ENCODE measurements around the gene UFD1.

UFD1 gene

GRCh38 chr22:19515654-19516377, 36.8 kb upstream of the UFD1 start:
- no peak for DNase-seq

DNA sequence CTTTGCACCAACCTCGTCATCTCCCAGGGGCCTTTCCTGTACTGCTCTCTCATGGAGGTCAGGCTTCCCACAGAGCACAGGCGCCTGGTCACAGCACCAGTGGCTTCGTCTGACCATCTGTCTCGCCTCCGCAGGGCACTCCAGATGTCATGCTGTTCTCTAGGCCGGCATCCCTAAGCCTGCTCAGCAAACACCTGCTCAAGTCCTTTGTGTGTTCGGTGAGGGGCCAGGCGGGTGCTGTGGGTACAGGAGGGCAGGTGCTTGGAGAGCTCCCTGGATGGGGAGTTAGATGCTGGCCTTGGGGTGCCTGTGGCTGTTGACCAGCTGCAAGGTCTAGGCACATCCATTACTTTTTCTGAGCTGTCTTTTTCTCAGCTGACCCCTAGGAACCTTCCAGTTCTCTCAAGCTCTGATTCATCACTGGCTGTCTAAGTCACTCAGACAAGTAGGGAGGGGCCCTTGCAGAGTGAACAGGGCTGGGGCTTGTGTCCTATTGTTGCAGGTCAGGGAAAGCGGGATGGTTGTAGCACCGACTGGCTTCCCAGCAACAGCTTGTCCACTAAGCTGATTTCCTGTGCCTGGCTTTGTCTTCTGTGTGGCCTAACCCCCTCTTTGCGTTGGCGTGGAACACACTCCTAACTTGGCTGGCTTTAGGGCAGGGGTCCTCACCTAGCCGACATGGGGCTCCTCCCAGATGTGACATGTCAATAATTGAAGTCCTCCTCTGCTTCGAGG, 36.0 kb upstream of the UFD1 start:
- no peak for DNase-seq

DNA sequence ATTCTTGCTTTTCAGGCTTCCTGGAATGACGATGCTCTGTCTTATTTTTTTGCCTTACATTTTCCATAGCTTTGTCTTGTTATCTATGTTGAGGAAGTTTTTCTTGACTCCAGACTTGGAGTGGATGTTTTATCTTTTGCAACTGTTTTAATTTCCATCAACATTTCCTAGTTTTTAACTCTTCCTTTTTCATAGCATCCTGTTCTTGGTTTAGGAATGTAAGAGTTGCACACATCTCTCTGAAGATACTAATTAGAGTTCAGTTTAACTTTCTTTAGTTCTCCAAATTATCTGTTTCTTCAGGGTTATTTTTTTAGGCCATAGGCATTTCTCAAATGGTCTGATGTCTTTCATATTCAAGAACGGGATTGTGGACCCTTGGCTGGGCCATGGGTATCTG, 34.8 kb upstream of the UFD1 start:
- DNase-seq = no peak

DNA sequence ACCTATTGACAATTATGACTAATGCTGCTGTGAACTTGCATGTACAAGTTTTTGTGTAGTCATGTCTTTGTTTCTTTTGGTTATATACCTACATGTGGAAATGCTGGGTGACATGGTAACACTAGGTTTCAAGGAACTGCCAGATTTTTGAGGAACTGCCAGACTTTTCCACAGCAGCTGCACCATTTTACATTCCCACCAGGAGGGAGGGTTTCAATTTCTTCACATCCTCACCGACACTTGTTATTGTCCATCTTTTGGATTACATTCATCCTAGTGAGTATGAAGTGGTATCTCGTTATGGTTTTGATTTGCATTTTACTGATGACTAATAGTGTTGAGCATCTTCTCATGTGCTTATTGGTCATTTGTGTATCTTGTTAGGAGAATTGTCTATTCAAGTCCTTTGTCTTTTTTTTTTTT, 31.9 kb upstream of the UFD1 start:
- no peak for DNase-seq

DNA sequence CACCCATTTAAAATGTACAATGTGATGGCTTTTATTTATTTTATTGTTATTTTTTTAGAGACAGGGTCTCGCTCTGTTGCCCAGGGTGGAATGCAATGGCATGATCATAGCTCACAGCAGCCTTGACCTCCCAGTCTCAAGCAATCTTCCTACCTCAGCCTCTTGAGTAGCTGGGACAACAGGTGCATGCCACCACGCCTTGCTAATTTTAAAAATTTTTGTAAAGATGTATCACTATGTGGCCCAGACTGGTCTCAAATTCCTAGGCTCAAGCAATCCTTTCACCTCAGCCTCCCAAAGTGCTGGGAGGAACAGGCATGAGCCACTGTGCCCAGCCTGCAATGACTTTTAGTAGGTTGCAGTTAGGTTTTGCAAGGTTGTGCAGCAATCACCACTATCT, 30.9 kb upstream of the UFD1 start:
- DNase-seq = no peak

DNA sequence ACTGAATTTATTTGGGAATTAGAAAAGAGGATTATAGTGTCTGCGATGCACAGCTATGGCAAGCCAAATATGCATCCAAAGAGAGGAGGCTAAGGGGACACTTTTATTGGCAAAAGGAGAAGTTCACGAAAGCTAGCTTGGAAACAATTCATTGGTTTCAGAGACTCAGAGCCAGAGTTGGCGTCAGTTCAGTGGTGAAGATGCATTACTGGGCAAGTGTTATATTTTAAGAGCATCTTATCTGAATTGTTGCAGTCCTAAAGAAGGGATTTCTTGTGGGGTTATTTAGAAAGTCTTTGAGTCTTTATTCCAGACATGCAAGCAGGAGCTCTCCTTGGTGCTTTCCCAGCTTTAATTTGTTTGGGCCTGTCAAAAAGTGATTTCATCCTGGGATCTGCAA, 30.2 kb upstream of the UFD1 start:
- no peak for DNase-seq

GRCh38 chr22:19508024-19508776, 29.2 kb upstream of the UFD1 start:
- no peak for DNase-seq

GRCh38 chr22:19507534-19507861, 28.5 kb upstream of the UFD1 start:
- DNase-seq = no peak

GRCh38 chr22:19506212-19506611, 27.2 kb upstream of the UFD1 start:
- no peak for DNase-seq

GRCh38 chr22:19505735-19506126, 26.7 kb upstream of the UFD1 start:
- DNase-seq = no peak

GRCh38 chr22:19504900-19505734, 26.1 kb upstream of the UFD1 start:
- no peak for DNase-seq

DNA sequence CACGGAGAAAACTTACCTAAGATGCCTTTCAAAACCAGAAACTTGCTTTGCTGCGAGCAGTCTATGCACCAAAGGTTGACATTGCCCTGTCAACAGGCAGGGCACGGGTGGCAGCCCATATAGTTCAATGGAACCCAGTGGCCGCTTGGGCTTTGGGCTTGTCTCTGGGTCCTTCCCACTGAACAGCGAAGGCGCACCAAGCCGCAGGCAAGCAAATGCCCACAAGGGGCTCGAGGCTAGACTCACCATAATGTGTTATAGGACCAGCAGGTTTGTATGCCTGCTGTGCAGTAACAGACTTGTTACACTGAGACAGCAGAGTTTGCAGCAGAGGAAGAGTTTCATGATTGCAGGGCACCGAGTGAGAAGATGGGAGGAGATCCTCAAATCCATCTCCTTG, 24.9 kb upstream of the UFD1 start:
- no peak for DNase-seq

- no peak for DNase-seq
Measured at GRCh38 chr22:19503367-19503766, 24.4 kb upstream of the UFD1 start.

DNA sequence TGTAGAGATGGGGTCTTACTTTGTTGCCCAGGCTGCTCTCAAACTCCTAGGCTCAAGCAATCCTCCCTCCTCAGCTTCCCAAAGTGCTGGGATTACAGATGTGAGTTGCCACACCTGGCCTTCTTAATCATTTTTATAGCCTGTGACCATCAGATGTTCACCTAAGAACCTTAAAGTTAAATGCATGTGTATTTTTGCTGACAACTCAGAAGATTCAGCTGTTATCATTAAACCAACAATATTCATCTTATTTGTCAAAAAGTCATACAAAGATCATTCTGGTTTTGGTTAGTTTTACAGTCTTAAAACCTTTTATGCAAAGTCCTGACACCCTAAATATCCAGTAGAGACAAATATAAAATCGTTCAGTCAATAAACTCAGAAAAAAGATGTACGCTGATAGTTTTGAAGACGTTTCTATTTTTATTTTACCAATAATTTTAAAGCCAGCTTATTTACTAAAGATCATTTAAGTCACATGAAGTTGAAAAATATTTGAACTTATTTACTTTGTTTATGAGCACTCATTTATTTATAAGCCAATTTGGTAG, 23.0 kb upstream of the UFD1 start:
- DNase-seq = no peak

- DNase-seq = no peak
Measured at GRCh38 chr22:19499880-19500242, 20.9 kb upstream of the UFD1 start.

- no peak for DNase-seq
Measured at GRCh38 chr22:19499236-19499879, 20.4 kb upstream of the UFD1 start.

DNA sequence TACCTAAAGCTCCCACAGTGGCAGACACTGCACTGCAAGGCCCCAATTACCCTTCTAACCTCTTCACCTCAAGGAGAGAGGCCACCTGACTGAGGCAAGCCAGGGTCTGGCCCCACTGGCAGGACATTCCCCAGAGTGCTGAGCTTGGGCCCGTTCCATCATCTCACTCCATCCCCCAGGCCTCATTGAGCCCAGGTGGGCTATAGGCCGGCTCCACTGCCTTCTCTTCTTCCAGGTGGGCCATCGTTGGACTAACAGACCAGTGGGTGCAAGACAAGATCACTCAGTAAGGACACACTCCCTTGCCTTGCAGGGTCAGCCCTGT, 19.8 kb upstream of the UFD1 start:
- DNase-seq = no peak

DNA sequence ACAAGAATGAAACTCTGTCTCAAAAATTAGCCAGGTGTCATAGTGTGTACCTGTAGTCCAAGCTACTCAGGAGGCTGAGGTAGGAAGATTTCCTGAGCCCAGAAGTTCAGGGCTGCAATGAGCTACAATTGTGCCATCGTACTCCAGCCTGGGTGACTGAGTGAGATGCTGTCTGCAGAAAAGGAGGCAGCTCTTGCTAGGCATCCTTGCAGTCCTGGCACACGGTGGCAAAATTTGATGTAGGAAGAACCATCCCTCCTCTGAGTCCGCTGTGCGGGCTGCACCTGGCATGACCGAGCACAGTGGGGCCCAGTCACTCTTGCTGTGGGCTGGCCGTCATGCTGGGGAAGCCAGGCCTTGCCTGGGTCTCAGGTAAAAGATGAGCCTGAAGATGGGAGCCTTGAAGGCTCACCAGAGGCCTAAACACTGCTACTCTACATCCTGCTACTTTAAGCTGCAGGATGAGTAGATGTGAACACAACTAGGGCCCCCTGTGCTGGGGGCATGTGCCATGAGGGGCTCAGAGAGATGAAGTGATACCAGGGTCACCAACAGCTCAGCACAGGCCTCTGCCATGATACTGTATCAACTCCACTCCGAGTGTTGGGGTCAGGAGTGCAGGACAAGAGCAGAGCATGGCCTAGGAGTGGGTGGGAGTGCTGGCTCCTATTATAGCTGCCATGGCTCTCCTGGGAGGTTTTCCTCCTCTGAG, 19.3 kb upstream of the UFD1 start:
- DNase-seq = no peak

GRCh38 chr22:19497245-19497644, 18.3 kb upstream of the UFD1 start:
- no peak for DNase-seq

DNA sequence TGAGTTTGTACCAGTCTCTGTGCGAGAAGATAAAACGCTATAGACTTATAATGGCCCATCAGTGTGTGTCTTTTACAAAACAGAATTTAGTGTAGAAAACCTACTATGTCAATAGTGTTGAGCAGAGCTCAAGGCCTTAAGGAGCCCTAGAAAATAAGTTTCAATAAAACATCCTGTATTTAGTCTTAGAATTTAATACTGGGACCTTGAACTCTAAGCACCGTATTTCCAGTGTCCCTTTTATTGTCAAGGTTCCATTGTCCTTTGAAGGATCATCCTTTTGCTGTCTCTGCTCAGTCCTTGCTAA, 17.3 kb upstream of the UFD1 start:
- DNase-seq = no peak

DNA sequence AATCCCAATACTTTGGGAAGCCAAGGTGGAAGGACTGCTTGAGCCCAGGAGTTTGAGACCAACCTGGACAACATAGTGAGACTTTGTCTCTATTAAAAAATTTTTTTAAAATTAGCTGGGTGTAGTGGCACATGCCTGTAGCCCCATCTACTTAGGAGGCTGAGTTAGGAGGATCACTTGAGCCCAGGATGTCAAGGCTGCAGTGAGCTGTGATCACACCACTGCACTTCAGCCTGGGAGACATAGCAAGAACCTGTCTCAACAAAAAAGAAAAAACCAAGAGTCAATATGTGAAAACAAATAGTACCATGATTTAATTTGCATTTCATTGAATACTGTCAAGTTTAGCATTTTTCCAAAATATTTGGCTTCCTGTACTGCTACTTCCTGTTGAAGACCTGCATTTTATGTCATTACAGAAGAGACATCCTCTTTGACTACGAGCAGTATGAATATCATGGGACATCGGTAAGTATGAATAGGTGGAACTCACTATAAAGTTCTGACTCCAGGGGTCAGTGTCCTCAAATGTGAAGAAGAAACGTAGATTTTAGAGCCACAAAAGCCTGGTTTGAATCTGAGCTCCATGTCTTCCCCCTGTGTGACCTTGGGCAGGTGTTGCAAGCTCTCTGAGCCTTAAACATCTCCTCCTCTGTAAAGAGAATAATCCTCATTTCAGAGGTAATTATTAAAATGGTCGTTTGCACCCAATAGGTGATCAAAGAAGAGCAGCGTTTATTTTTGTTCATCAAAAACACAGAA, 16.8 kb upstream of the UFD1 start:
- no peak for DNase-seq

Measured in 8988T (cell line).